OCI-LY1 (cell line): Measurements from ENCODE around the gene TGM6.

Source experiments
- H2AFZ ChIP-seq: fragments of 200-600 bp; sonication (generic), shearing (Covaris generic); 2 replicates; pipeline ENCODE4 v1.6.0; 2014; ENCODE audit warnings: antibody characterized with exemption, mild to moderate bottlenecking, low read length
- H3F3A ChIP-seq: fragments of 200-600 bp; sonication (generic), shearing (Covaris generic); 2 replicates; pipeline ENCODE4 v1.6.0; 2014; ENCODE audit warnings: mild to moderate bottlenecking, antibody characterized with exemption, low read length, moderate library complexity; ENCODE audit not compliant: insufficient read depth
- H3K27ac ChIP-seq: fragments of 200-600 bp; sonication (generic); 2 replicates; pipeline ENCODE4 v1.5.1; 2014; ENCODE audit warnings: low read length, mixed run types, mild to moderate bottlenecking, low read depth; ENCODE audit not compliant: poor library complexity, severe bottlenecking
- H3K27me3 ChIP-seq: fragments of 200-600 bp; sonication (generic); 2 replicates; pipeline ENCODE4 v1.6.0; 2014; ENCODE audit warnings: antibody characterized with exemption, mild to moderate bottlenecking, low read length, moderate library complexity; ENCODE audit not compliant: insufficient read depth
- H3K36me3 ChIP-seq: fragments of 200-600 bp; sonication (generic); 2 replicates; pipeline ENCODE4 v1.6.1; 2014; ENCODE audit warnings: mild to moderate bottlenecking, antibody characterized with exemption, low read length, moderate library complexity, mixed read lengths; ENCODE audit not compliant: insufficient read depth
- H3K4me1 ChIP-seq: fragments of 200-600 bp; sonication (generic); 2 replicates; pipeline ENCODE4 v1.5.1; 2014; ENCODE audit warnings: mild to moderate bottlenecking, low read length, moderate library complexity; ENCODE audit not compliant: insufficient read depth, severe bottlenecking
- H3K4me2 ChIP-seq: fragments of 200-600 bp; sonication (generic), shearing (Covaris generic); 2 replicates; pipeline ENCODE4 v1.6.1; 2014; ENCODE audit warnings: low read length
- H3K4me3 ChIP-seq: fragments of 200-600 bp; sonication (generic); 2 replicates; pipeline ENCODE4 v1.5.1; 2014; ENCODE audit warnings: low read length, low read depth, mild to moderate bottlenecking, mixed read lengths; ENCODE audit not compliant: poor library complexity, severe bottlenecking
- H3K79me2 ChIP-seq: fragments of 200-600 bp; shearing (Covaris generic); 2 replicates; pipeline ENCODE4 v1.6.1; 2016; ENCODE audit warnings: mixed run types, low read length, mixed read lengths; ENCODE audit not compliant: insufficient read depth
- H3K9ac ChIP-seq: fragments of 200-600 bp; sonication (generic), shearing (Covaris generic); 2 replicates; pipeline ENCODE4 v1.6.1; 2014; ENCODE audit warnings: mild to moderate bottlenecking, low read length, mixed read lengths
- H3K9me2 ChIP-seq: fragments of 200-600 bp; sonication (generic), shearing (Covaris generic); 2 replicates; pipeline ENCODE4 v1.6.1; 2014; ENCODE audit warnings: low read depth, mild to moderate bottlenecking, low read length, mixed read lengths
- H3K9me3 ChIP-seq: fragments of 200-600 bp; shearing (Covaris generic); 2 replicates; pipeline ENCODE4 v1.6.1; 2014; ENCODE audit warnings: low read length, mixed read lengths
- H4K20me1 ChIP-seq: fragments of 200-600 bp; sonication (generic), shearing (Covaris generic); 2 replicates; pipeline ENCODE4 v1.6.0; 2016; ENCODE audit warnings: mild to moderate bottlenecking, low read length; ENCODE audit not compliant: insufficient read depth
- EZH2 ChIP-seq: fragments of 200-600 bp; sonication (generic), shearing (Covaris generic); IDR thresholded peaks from 2 replicates; pipeline ENCODE4 v1.8.0; 2017; ENCODE audit warnings: borderline replicate concordance, mixed run types, mild to moderate bottlenecking, antibody characterized with exemption, low read length, moderate library complexity, mixed read lengths
- TF ChIP-seq, protein P1 (sequence below): fragments of 200-600 bp; sonication (generic), shearing (Covaris generic); IDR thresholded peaks from 2 replicates; pipeline ENCODE4 v1.5.1; 2017; ENCODE audit warnings: mild to moderate bottlenecking, antibody characterized with exemption, low read length, moderate library complexity, mixed read lengths

Gene TGM6

DNA sequence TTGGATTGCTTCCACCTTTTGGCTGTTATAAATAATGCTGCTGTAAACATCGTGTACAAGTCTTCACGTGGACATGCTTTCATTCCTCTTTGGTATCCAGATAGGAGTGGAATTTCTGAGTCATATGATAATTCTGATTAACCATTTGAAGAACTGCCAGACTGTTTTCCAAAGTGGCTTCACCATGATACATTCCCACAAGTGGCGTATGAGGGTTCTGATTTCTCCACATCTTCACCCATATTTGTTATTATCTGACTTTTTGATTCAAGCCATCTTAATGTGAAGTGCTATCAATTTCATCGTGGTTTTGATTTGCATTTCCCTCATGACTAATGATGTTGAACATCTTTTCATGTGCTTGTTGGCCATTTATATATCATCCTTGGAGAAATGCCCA is 92.8 kb downstream of the TGM6 start:
- no peak overlapping the region for H2AFZ ChIP-seq
- H3K27me3 ChIP-seq, result no peaks in the 10 kb centered on the region
- no peak overlapping the region for H3K4me3 ChIP-seq
- peaks cover under 1% of the 10 kb centered on the region; the same call in 1 of the 2 replicates for H4K20me1 ChIP-seq
- no peaks in the 10 kb centered on the region for H3K9me3 ChIP-seq
- H3K36me3 ChIP-seq, result peaks cover 24% of the 10 kb centered on the region
- no peaks in the 10 kb centered on the region for H3K9me2 ChIP-seq
- H3F3A ChIP-seq, result no peaks in the 10 kb centered on the region
- peaks cover 19% of the 10 kb centered on the region for H3K79me2 ChIP-seq
- no peak overlapping the region for H3K9ac ChIP-seq
- H3K27ac ChIP-seq, result no peak overlapping the region
- H3K4me2 ChIP-seq, result no peak overlapping the region
- TF ChIP-seq EZH2, result no peak
- TF ChIP-seq, protein P1, sequence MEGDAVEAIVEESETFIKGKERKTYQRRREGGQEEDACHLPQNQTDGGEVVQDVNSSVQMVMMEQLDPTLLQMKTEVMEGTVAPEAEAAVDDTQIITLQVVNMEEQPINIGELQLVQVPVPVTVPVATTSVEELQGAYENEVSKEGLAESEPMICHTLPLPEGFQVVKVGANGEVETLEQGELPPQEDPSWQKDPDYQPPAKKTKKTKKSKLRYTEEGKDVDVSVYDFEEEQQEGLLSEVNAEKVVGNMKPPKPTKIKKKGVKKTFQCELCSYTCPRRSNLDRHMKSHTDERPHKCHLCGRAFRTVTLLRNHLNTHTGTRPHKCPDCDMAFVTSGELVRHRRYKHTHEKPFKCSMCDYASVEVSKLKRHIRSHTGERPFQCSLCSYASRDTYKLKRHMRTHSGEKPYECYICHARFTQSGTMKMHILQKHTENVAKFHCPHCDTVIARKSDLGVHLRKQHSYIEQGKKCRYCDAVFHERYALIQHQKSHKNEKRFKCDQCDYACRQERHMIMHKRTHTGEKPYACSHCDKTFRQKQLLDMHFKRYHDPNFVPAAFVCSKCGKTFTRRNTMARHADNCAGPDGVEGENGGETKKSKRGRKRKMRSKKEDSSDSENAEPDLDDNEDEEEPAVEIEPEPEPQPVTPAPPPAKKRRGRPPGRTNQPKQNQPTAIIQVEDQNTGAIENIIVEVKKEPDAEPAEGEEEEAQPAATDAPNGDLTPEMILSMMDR, result no peak
- H3K4me1 ChIP-seq, result peaks cover 16% of the 10 kb centered on the region

DNA sequence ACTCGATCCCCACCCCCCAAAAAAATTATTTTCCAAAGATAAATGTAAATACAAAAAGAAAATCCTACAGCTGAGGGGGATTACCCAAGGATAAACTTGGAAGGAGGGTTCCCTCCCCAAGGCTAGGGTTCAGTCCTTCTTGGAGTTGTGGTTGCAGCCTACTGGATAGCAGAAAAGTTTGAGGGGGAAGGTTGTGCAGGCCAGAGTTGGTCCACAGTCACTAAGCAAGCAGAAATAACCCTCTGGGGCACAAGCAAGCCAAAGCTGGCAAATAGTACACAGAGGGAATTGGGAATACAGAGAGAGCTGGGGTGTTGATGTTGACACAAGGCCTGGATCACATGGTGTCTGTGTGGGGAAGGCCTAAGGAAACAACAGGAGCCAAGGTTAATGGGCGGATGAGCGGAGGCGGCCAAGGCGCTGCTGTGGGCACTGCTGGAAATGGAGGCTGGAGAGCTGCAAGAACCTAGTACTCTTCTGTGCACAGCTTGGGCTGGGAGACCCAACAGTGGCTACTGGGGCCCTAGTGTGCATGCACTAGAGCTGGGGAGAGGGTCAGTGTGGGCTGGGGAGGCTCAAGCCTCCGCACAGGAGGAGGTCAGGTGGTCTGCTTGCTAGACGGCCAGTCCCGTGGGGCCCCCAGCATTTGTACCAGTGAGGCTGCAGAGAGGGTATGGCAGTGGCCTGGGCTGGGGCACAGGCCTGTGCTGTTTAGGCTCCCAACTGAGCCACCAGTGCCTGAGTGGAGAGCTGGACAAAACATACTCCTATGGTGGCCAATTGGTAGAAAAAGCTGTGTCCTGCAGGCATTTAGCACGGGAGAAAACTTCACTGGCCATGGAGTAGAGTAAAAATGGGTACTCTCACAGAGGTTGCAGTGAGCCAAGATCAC is 95.4 kb downstream of the TGM6 start:
- Histone ChIP-seq H3K9me2 (no peaks in the 10 kb centered on the region), H3K36me3 (peaks cover 27% of the 10 kb centered on the region), H3K79me2 (no peaks in the 10 kb centered on the region)

DNA sequence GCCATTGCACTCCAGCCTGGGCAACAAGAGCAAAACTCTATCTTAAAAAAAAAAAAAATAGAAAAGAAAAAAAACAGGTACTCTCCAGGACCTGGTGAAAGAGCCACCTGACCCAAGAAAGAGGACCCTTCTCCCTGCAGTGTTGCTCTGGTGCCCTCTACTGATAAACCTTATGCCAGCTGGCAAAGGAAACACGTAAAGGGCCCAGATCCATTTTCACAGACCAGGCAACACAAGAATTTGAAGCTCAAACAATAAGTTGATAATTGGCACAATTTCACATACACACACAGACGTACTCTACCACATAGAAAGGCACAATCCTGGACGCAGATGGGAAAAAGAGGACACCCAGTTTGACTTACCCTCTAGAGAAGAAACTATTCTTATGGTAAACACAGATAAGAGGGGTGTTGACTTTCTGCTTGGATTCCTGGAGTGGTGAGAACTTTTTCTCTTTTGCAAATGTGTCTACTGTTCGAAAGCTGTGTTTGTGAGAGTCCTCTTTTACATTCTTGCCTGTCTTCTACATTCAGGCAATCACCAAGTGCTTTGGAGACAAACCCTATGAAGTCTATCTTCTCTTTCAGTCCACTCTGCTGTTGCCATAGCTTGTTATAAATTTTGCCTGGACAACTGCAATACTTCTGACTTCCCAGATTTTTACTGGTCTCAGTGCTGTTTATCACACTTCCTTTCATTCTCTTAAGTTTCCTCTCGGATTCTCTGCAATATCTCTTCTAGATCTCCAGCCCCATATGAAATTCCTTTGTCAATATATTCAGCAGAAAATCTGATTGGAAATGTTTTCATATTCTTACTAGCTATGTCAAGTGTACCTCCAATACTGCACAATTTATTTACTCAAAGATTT is 96.3 kb downstream of the TGM6 start:
- no peak overlapping the region for H3K27ac ChIP-seq
- no peaks in the 10 kb centered on the region for H3K79me2 ChIP-seq
- H3K4me2 ChIP-seq, result no peak overlapping the region
- H3K36me3 ChIP-seq, result peaks cover 35% of the 10 kb centered on the region
- no peaks in the 10 kb centered on the region for H4K20me1 ChIP-seq
- H3K9me3 ChIP-seq, result peaks cover 9% of the 10 kb centered on the region; the same call in 1 of the 2 replicates
- no peaks in the 10 kb centered on the region for H3K9me2 ChIP-seq
- H3K4me1 ChIP-seq, result no peaks in the 10 kb centered on the region
- no peak overlapping the region for H2AFZ ChIP-seq
- TF ChIP-seq, protein P1, result no peak; the same call in 1 of the 2 replicates
- TF ChIP-seq EZH2, result no peak
- no peaks in the 10 kb centered on the region for H3F3A ChIP-seq
- no peak overlapping the region for H3K4me3 ChIP-seq
- H3K27me3 ChIP-seq, result no peaks in the 10 kb centered on the region
- no peak overlapping the region for H3K9ac ChIP-seq

More for the DNA sequence above, 95.4 kb downstream of the TGM6 start:
- peaks cover 7% of the 10 kb centered on the region; the same call in 1 of the 2 replicates for H3K9me3 ChIP-seq
- no peaks in the 10 kb centered on the region for H4K20me1 ChIP-seq
- H2AFZ ChIP-seq, result no peak overlapping the region
- H3K27ac ChIP-seq, result no peak overlapping the region
- no peaks in the 10 kb centered on the region for H3F3A ChIP-seq
- no peak overlapping the region for H3K4me3 ChIP-seq
- TF ChIP-seq, protein P1, result no peak
- TF ChIP-seq EZH2, result no peak
- H3K9ac ChIP-seq, result no peak overlapping the region
- H3K4me2 ChIP-seq, result no peak overlapping the region
- H3K4me1 ChIP-seq, result peaks cover 4% of the 10 kb centered on the region
- H3K27me3 ChIP-seq, result no peaks in the 10 kb centered on the region
